Peyer's patch (tissue), 4 donors: ENCODE measurements around the gene UTF1. TPM values are rescaled to one million over a fixed set of nuclear protein-coding genes. Genes with fewer than 3 reads are reported as not detected.

Source experiments
- DNase-seq, 3 donors: peaks; one replicate each; pipeline ENCODE4 v3.0.0-alpha.2; 2017 to 2019
- H3K27ac ChIP-seq, 4 donors: fragments of 200-600 bp; sonication (generic); one replicate each; pipeline ENCODE4 v1.5.1; 2016 to 2019
- H3K27me3 ChIP-seq, 2 donors: fragments of 200-600 bp; sonication (generic); one replicate each; pipeline ENCODE4 v1.5.1; 2019
- H3K36me3 ChIP-seq, 3 donors: fragments of 200-600 bp; sonication (generic); one replicate each; pipeline ENCODE4 v1.5.1; 2016 to 2019
- H3K4me1 ChIP-seq, 4 donors: fragments of 200-600 bp; sonication (generic); one replicate each; pipeline ENCODE4 v1.5.1; 2016 to 2019
- H3K4me3 ChIP-seq, 4 donors: fragments of 200-600 bp; sonication (generic); 1 replicate in 3 of 4; 2 replicates in 1 of 4; pipeline ENCODE4 v1.5.1; 2016 to 2019; ENCODE audit warnings: mild to moderate bottlenecking in 1 of 4
- H3K9me3 ChIP-seq, 4 donors: fragments of 200-600 bp; sonication (generic); one replicate each; pipeline ENCODE4 v1.5.1; 2016 to 2019; ENCODE audit warnings: mild to moderate bottlenecking in 1 of 4
- POLR2A ChIP-seq, 2 donors: fragments of 450-650 bp; IDR thresholded peaks; one replicate each; pipeline ENCODE4 v1.5.1; 2017; ENCODE audit warnings: antibody characterized with exemption in 2 of 2, mild to moderate bottlenecking in 2 of 2, moderate library complexity in 2 of 2
- total RNA-seq, 4 donors: library from RNA; depleted of rRNA; stranded (reverse); fragments of >200 nt; gene quantifications; one replicate each; pipeline ENCODE4 v1.1.0, GENCODE V29; 2016
- TF ChIP-seq, protein P1 (sequence below), 6 experiments: fragments of 450-650 bp in 4 of 6; fragments of 200-600 bp in 2 of 6; sonication (generic) in 1 of 6; IDR thresholded peaks; one replicate each; pipeline ENCODE4 v1.5.1; 2017 to 2019; ENCODE audit warnings: antibody characterized with exemption in 6 of 6, mild to moderate bottlenecking in 3 of 6, moderate library complexity in 1 of 6

UTF1 gene
- total RNA-seq, 4 donors from 2014 or later = not detected

- peaks cover 0 to 42% (median 24%) of the 10 kb centered on the region in 4 donors for H3K4me1 ChIP-seq
- H3K27me3 ChIP-seq = peaks cover 0 to 7% of the 10 kb centered on the region in 2 donors
- no peak for DNase-seq
- H3K27ac ChIP-seq = no peak overlapping the region
- H3K9me3 ChIP-seq = no peaks in the 10 kb centered on the region
- TF ChIP-seq, protein P1, sequence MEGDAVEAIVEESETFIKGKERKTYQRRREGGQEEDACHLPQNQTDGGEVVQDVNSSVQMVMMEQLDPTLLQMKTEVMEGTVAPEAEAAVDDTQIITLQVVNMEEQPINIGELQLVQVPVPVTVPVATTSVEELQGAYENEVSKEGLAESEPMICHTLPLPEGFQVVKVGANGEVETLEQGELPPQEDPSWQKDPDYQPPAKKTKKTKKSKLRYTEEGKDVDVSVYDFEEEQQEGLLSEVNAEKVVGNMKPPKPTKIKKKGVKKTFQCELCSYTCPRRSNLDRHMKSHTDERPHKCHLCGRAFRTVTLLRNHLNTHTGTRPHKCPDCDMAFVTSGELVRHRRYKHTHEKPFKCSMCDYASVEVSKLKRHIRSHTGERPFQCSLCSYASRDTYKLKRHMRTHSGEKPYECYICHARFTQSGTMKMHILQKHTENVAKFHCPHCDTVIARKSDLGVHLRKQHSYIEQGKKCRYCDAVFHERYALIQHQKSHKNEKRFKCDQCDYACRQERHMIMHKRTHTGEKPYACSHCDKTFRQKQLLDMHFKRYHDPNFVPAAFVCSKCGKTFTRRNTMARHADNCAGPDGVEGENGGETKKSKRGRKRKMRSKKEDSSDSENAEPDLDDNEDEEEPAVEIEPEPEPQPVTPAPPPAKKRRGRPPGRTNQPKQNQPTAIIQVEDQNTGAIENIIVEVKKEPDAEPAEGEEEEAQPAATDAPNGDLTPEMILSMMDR (IDR thresholded peaks at IDR 0.05) = no peak
- peaks cover 0 to 5% (median 0%) of the 10 kb centered on the region in 3 donors for H3K36me3 ChIP-seq
- H3K4me3 ChIP-seq = no peak overlapping the region
These were observed 43.6 kb downstream of the UTF1 start for GRCh38 chr10:133273534-133274143.

GRCh38 chr10:133274751-133275683 is 45.0 kb downstream of the UTF1 start:
- Histone ChIP-seq H3K4me3 (peak overlapping the region; percentile 41 to 61 (median 48)), H3K27ac (peak overlapping the region; percentile 42 to 85 (median 58)), H3K4me1 (peaks cover 0 to 51% (median 29%) of the 10 kb centered on the region in 4 donors), H3K9me3 (no peaks in the 10 kb centered on the region), H3K27me3 (peaks cover 0 to 7% of the 10 kb centered on the region in 2 donors), H3K36me3 (peaks cover 0 to 11% (median 0%) of the 10 kb centered on the region in 3 donors)
- peak in 2 of 3 donors; percentile 84 to 87 for DNase-seq
- TF ChIP-seq POLR2A (IDR thresholded peaks at IDR 0.05) = no peak
- TF ChIP-seq, protein P1 (IDR thresholded peaks at IDR 0.05) = no peak

- Histone ChIP-seq H3K27ac (peak overlapping the region; percentile 42 to 85 (median 58)), H3K36me3 (peaks cover 0 to 18% (median 0%) of the 10 kb centered on the region in 3 donors), H3K4me1 (peaks cover 0 to 51% (median 29%) of the 10 kb centered on the region in 4 donors), H3K4me3 (peak overlapping the region; percentile 41 to 61 (median 48)), H3K9me3 (no peaks in the 10 kb centered on the region), H3K27me3 (peaks cover 0 to 7% of the 10 kb centered on the region in 2 donors)
- peak in 1 of 3 donors; percentile 49 for DNase-seq
- TF ChIP-seq, protein P1 (IDR thresholded peaks at IDR 0.05) = peak in 1 of 6 experiments; percentile 17
- no peak for TF ChIP-seq POLR2A (IDR thresholded peaks at IDR 0.05)
These were observed 45.7 kb downstream of the UTF1 start for GRCh38 chr10:133275684-133276092.

- no peak for DNase-seq
- peaks cover 0 to 51% (median 29%) of the 10 kb centered on the region in 4 donors for H3K4me1 ChIP-seq
- H3K27me3 ChIP-seq = peaks cover 0 to 7% of the 10 kb centered on the region in 2 donors
- no peak for TF ChIP-seq POLR2A (IDR thresholded peaks at IDR 0.05)
- TF ChIP-seq, protein P1 (IDR thresholded peaks at IDR 0.05) = no peak
- H3K27ac ChIP-seq = peak overlapping the region; percentile 42 to 85 (median 58)
- peaks cover 0 to 20% (median 0%) of the 10 kb centered on the region in 3 donors for H3K36me3 ChIP-seq
- H3K4me3 ChIP-seq = peak overlapping the region; percentile 41 to 61 (median 48)
- H3K9me3 ChIP-seq = no peaks in the 10 kb centered on the region
These were observed 46.0 kb downstream of the UTF1 start for GRCh38 chr10:133276100-133276434.

- TF ChIP-seq, protein P1 (IDR thresholded peaks at IDR 0.05) = no peak
- no peak for TF ChIP-seq POLR2A (IDR thresholded peaks at IDR 0.05)
- peaks cover 0 to 51% (median 29%) of the 10 kb centered on the region in 4 donors for H3K4me1 ChIP-seq
- H3K27ac ChIP-seq = peak within 1 kb of the TSS; percentile 71 to 85 (median 77)
- peak; percentile 67 to 86 (median 77) for DNase-seq
- H3K4me3 ChIP-seq = peak within 1 kb of the TSS; percentile 41 to 61 (median 48)
- H3K27me3 ChIP-seq = peaks cover 0 to 7% of the 10 kb centered on the region in 2 donors
- peaks cover 0 to 25% (median 0%) of the 10 kb centered on the region in 3 donors for H3K36me3 ChIP-seq
- no peaks in the 10 kb centered on the region for H3K9me3 ChIP-seq
These were observed 46.6 kb downstream of the UTF1 start, which contains the start of gene ADAM8 for GRCh38 chr10:133276435-133277201. Gene ADAM8, minus strand, starts transcription at chr10:133276868. Its CDS starts 51 bp downstream, at chr10:133276817.
